HG03025 (cell line): ENCODE results near the gene NKX3-2.

Experiments
- ATAC-seq: cut with Tn5 transposase; IDR thresholded peaks from one replicate; pipeline ENCODE4 v1.9.1; 2021; ENCODE audit warnings: mild to moderate bottlenecking, moderate library complexity; ENCODE audit not compliant: unreplicated experiment, low FRiP score

The NKX3-2 gene

GRCh38 chr4:13515268-13515667 lies 29.0 kb downstream of the NKX3-2 start:
- ATAC-seq = no peak

DNA sequence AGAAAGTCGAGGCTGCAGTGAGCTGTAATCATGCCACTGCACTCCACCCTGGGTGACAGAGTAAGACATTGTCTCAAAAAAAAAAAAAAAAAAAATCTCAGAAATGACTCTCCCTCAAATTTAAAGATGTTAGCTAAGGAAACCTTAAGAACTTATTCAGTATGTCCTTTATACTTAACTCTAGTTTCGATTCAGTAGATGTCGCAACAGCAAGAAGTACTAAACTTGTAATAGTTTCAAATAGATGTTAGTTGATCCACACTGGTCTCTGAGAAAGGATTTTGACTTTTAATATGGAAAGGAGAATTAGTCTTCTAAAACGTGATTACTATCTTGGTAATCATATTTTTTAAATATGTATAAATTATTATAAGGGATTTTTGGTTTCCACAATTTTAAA lies 29.6 kb downstream of the NKX3-2 start:
- ATAC-seq = no peak

GRCh38 chr4:13511101-13511500 lies 33.2 kb downstream of the NKX3-2 start:
- no peak for ATAC-seq

- no peak for ATAC-seq
Measured at GRCh38 chr4:13509442-13509841, 34.9 kb downstream of the NKX3-2 start.

GRCh38 chr4:13504374-13504773 lies 39.9 kb downstream of the NKX3-2 start:
- no peak for ATAC-seq

DNA sequence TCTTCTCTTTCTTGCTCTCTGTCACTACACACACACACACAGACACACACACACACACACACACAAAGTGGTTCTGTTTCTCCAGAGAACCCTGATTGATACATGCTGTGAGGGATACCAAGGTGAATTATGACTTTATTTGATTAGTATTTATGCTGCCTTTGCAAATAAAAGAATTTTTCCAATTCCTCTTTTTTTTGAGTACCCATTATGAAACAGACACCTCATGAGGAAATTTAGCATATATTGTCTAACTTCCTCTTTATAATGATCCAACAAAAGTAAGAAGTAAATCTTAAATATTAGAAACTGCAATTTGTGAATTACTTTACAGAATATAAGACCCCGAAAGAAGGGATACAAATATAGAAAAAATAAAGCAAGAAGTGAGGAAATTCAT lies 45.8 kb downstream of the NKX3-2 start:
- ATAC-seq = no peak

DNA sequence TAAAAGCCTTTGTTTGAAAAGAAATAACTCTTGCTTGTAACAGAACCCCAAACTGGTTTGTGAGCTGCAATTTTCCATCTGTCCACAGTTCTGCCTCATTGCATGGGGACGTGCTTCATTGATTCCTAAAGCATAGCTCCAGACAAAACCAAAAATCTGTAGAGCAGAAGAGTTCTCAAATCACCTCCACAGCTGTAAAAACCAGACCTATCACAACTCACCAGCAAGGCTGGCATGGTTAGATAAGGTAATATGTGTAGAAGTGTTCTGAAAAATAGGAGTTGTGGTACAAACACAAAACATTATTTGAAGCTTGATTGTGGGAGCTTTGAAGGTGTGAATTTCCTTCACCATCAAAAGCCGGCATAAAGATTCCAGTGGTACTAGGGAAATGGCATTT lies 47.7 kb downstream of the NKX3-2 start:
- ATAC-seq = no peak

- ATAC-seq = no peak
Measured at GRCh38 chr4:13495753-13496152, 48.6 kb downstream of the NKX3-2 start.

DNA sequence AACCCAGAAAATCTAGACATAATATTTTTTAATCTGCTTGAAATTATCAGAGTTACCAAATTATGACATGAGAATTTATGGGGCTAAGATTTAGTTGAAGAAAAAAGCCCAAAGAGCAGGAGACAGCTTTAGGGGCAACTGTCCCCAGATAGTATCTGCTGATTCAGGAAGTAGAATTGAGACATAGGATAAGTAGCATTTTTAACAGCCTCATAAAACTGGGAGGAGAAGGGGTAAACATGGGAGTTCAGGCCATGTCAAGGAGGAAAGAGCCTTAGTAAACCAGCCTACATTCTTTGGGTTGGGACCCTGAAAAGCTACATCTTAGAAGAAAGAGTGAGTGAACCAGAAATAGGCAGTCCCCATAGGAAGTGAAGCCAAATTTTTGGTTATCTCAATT lies 50.5 kb downstream of the NKX3-2 start:
- ATAC-seq = no peak

GRCh38 chr4:13492747-13493146 lies 51.6 kb downstream of the NKX3-2 start:
- ATAC-seq = no peak
